ENCODE results near the gene SNCA.

- no peak for TF ChIP-seq CTCF (IDR thresholded peaks at IDR 0.05)
- TF ChIP-seq POLR2AphosphoS5 (IDR thresholded peaks at IDR 0.05; ENCODE audit: low read depth, low read length): no peak
Observed at GRCh38 chr4:89813197-89813596, 23.8 kb downstream of the SNCA start.

All from Panc1 (cell line).